ENCODE results near the gene IPO11. TPM values are rescaled to one million over a fixed set of nuclear protein-coding genes. Genes with fewer than 3 reads are reported as not detected.

Gene IPO11
- total and polyA plus RNA-seq, 2 of the 13 experiments (the other 11 are each of a cell fraction or from before 2014, with no cell fraction given): 13.9 to 24.4 TPM

DNA sequence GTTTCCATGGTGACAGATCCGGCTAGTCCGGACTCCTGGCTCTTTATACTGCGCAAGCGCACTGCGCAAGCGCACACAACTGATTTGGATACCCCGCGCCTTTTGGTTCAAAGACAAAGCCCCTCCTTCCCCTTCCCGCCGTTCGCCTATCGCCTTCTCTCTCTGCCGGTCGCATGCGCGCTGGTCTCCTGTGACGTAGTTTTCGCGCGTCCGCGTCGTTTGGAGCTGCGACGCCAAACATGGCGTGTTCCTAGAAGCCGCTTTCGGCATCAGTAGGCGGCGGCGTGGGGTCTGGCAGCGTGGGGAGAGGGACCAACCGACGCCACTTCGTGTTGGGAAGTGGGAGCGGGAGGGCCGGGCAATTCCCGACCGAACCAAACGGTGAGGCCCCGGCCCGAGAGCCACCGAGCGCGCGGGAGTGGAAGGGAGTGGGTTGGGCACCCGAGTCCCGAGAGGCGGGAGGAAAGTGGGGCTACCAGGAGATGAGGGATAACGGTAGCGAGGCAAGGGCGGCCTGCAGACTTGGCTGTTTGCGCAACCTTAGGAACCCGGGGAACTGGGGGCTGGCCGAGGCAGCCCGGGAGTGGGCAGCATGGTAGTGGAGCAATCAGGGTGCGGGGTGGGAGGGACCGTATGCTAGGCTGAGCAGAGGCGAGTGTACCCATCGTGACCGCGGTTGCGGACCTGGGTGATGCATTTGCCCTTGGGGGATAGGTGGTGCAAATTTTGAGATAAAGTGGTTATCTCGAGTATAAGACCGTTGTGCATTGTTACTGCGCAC lies at the start of gene IPO11 (continued):
- TF ChIP-seq ESRRA (CRISPR knock-in tag; IDR thresholded peaks at IDR 0.05; ENCODE audit: low read depth): 0 out of 2 replicates have a peak, but pooled peaks have one; percentile 52
- TF ChIP-seq, protein P1, sequence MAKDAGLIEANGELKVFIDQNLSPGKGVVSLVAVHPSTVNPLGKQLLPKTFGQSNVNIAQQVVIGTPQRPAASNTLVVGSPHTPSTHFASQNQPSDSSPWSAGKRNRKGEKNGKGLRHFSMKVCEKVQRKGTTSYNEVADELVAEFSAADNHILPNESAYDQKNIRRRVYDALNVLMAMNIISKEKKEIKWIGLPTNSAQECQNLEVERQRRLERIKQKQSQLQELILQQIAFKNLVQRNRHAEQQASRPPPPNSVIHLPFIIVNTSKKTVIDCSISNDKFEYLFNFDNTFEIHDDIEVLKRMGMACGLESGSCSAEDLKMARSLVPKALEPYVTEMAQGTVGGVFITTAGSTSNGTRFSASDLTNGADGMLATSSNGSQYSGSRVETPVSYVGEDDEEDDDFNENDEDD (CRISPR knock-in tag; IDR thresholded peaks at IDR 0.05; ENCODE audit: borderline replicate concordance): peak; percentile 98
- TF ChIP-seq ZNF614 (CRISPR knock-in tag; IDR thresholded peaks at IDR 0.05; ENCODE audit: borderline replicate concordance): no peak
- no peak for TF ChIP-seq ZNF564 (CRISPR knock-in tag; IDR thresholded peaks at IDR 0.05)
- TF ChIP-seq TEAD2 (CRISPR knock-in tag; IDR thresholded peaks at IDR 0.05): no peak
- TF ChIP-seq ZNF414 (CRISPR knock-in tag; IDR thresholded peaks at IDR 0.05): 0 out of 2 replicates have a peak, but pooled peaks have one; percentile 23
- no peak for TF ChIP-seq HOXD1 (CRISPR knock-in tag; IDR thresholded peaks at IDR 0.05)
- TF ChIP-seq, protein P2, sequence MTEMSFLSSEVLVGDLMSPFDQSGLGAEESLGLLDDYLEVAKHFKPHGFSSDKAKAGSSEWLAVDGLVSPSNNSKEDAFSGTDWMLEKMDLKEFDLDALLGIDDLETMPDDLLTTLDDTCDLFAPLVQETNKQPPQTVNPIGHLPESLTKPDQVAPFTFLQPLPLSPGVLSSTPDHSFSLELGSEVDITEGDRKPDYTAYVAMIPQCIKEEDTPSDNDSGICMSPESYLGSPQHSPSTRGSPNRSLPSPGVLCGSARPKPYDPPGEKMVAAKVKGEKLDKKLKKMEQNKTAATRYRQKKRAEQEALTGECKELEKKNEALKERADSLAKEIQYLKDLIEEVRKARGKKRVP (CRISPR knock-in tag; IDR thresholded peaks at IDR 0.05): 0 out of 4 replicates have a peak, but pooled peaks of 1 of the 2 experiments have one; percentile 42
- TF ChIP-seq ZNF576 (CRISPR knock-in tag; IDR thresholded peaks at IDR 0.05): no peak
- TF ChIP-seq ZFX (CRISPR knock-in tag; IDR thresholded peaks at IDR 0.05; ENCODE audit: low read depth): peak; percentile 55; the same call in 1 of the 2 replicates
- 0 out of 2 replicates have a peak, but pooled peaks have one; percentile 17 for TF ChIP-seq THRA (CRISPR knock-in tag; IDR thresholded peaks at IDR 0.05; ENCODE audit: borderline replicate concordance)
- peak; percentile 48; the same call in 1 of the 2 replicates for TF ChIP-seq ZMYM3 (CRISPR knock-in tag; IDR thresholded peaks at IDR 0.05)
- TF ChIP-seq ZNF780A (CRISPR knock-in tag; IDR thresholded peaks at IDR 0.05): no peak
- peak; percentile 38; the same call in 1 of the 2 replicates for TF ChIP-seq HOXA5 (CRISPR knock-in tag; IDR thresholded peaks at IDR 0.05)
- no peak for TF ChIP-seq PRPF4 (IDR thresholded peaks at IDR 0.05; ENCODE audit: low read depth, low read length, poor library complexity, severe bottlenecking)
- TF ChIP-seq ZNF720 (CRISPR knock-in tag; IDR thresholded peaks at IDR 0.05): no peak
- no peak for TF ChIP-seq ZNF75D (CRISPR knock-in tag; IDR thresholded peaks at IDR 0.05; ENCODE audit: borderline replicate concordance)
- no peak for TF ChIP-seq ZNF562 (CRISPR knock-in tag; IDR thresholded peaks at IDR 0.05; ENCODE audit: borderline replicate concordance)
- TF ChIP-seq ZNF496 (CRISPR knock-in tag; IDR thresholded peaks at IDR 0.05; ENCODE audit: insufficient replicate concordance): no peak
- peak; percentile 53; the same call in 1 of the 2 replicates for TF ChIP-seq ZNF292 (CRISPR knock-in tag; IDR thresholded peaks at IDR 0.05; ENCODE audit: borderline replicate concordance, low read depth)
- TF ChIP-seq KLF12 (CRISPR knock-in tag; IDR thresholded peaks at IDR 0.05; ENCODE audit: borderline replicate concordance): no peak
- TF ChIP-seq DDIT3 (CRISPR knock-in tag; IDR thresholded peaks at IDR 0.05): no peak
- TF ChIP-seq YY1 (IDR thresholded peaks at IDR 0.05; ENCODE audit: insufficient read depth, insufficient replicate concordance, low read depth, low read length): peak; percentile 96
- TF ChIP-seq, protein P3, sequence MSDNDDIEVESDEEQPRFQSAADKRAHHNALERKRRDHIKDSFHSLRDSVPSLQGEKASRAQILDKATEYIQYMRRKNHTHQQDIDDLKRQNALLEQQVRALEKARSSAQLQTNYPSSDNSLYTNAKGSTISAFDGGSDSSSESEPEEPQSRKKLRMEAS (IDR thresholded peaks at IDR 0.05): peak; percentile 92

All from HepG2 (cell line).